ENCODE measurements around the gene ZNF236. TPM values are rescaled to one million over a fixed set of nuclear protein-coding genes. Genes with fewer than 3 reads are reported as not detected.

ZNF236 gene
- total and polyA plus RNA-seq, 2 of the 8 experiments (the other 6 are each of a cell fraction or from before 2014, with no cell fraction given), result 6.7 to 14.5 TPM

- peaks cover 2 to 3% of the 10 kb centered on the region in 2 experiments for H4K20me1 ChIP-seq (replicated peaks in 1 of 2; ENCODE audit: control insufficient read depth in 1 of 2, insufficient read depth in 2 of 2, low read length in 2 of 2)
- no peak overlapping the region for H3K23ac ChIP-seq (ENCODE audit: insufficient read length)
- no peak overlapping the region for H2BK5ac ChIP-seq (ENCODE audit: low read depth, low read length)
- peak overlapping the region; percentile 63; the same call in 1 of the 2 replicates for H2BK15ac ChIP-seq (ENCODE audit: low read length)
- no peak overlapping the region for H3K4ac ChIP-seq (replicated peaks; ENCODE audit: insufficient read length, low read depth, low read length)
- H3K4me2 ChIP-seq (ENCODE audit: insufficient read depth in 1 of 2, low read depth in 2 of 2, low read length in 2 of 2), result no peak overlapping the region
- no peak overlapping the region for H2BK120ac ChIP-seq (replicated peaks; ENCODE audit: low read depth, low read length)
- H3K56ac ChIP-seq (replicated peaks; ENCODE audit: insufficient read length, low read depth, low read length), result no peak overlapping the region
- no peak overlapping the region for H2AFZ ChIP-seq (ENCODE audit: low read length)
- FAIRE-seq (no peak), DNase-seq (ENCODE audit: low read depth in 1 of 2, low spot score in 2 of 2) (no peak)
- 0 out of 2 replicates have a peak overlapping the region, but pooled peaks have one; percentile 1 for H4K8ac ChIP-seq (ENCODE audit: extremely low read depth, insufficient read depth, low read length)
- H3K27me3 ChIP-seq (replicated peaks in 1 of 4; ENCODE audit: control insufficient read depth in 3 of 4, extremely low read depth in 1 of 4, insufficient read depth in 3 of 4, low read length in 3 of 4), result no peaks in the 10 kb centered on the region
- peaks cover 0 to 8% (median 3%) of the 10 kb centered on the region in 4 experiments; a peak in 4 of 8 replicates for H3K36me3 ChIP-seq (ENCODE audit: control insufficient read depth in 2 of 4, insufficient read depth in 4 of 4, low read length in 3 of 4)
- H4K91ac ChIP-seq (replicated peaks; ENCODE audit: insufficient read length, low read length), result no peak overlapping the region
- no peak overlapping the region for H2AK5ac ChIP-seq (ENCODE audit: low read depth, low read length)
- no peak overlapping the region for H2BK20ac ChIP-seq (ENCODE audit: low read length)
- WGBS, 2 experiments (ENCODE audit: extremely low coverage in 1 of 2, insufficient coverage in 1 of 2, insufficient read length in 1 of 2, insufficient replicate concordance in 2 of 2, low coverage in 1 of 2, low lambda C conversion rate in 2 of 2, missing lambda C conversion rate in 1 of 2), result 95% methylated on average over 16 of the region's 16 CpGs; no CpG with 5 or more reads in 1 of the 2 experiments
- no peaks in the 10 kb centered on the region for H3K79me1 ChIP-seq (ENCODE audit: low read depth, low read length)
- H3K79me2 ChIP-seq (ENCODE audit: control insufficient read depth in 1 of 2, insufficient read depth in 2 of 2, low read length in 2 of 2), result no peaks in the 10 kb centered on the region
- H3K9ac ChIP-seq (replicated peaks in 1 of 4; ENCODE audit: extremely low read depth in 1 of 4, low read depth in 3 of 4, low read length in 3 of 4), result no peak overlapping the region
- H3K23me2 ChIP-seq (ENCODE audit: low read depth, low read length), result no peaks in the 10 kb centered on the region
- H2BK12ac ChIP-seq (ENCODE audit: low read depth, low read length), result no peak overlapping the region
- H3K4me3 ChIP-seq (ENCODE audit: extremely low read depth in 1 of 4, insufficient read depth in 2 of 4, low read depth in 3 of 4, low read length in 4 of 4), result no peak overlapping the region
- POLR2A ChIA-PET (ENCODE audit: partially characterized antibody), result no interaction called here
- CTCF ChIA-PET (ENCODE audit: partially characterized antibody), result interaction anchor here (0.7 to 12.3 kb wide), 9 partner anchors 8 to 683 kb away, joined by 3 to 188 read pairs (median 4); no protein-coding TSS in a partner anchor
- H3K4me1 ChIP-seq (replicated peaks in 1 of 4; ENCODE audit: control insufficient read depth in 3 of 4, insufficient read depth in 4 of 4, low read length in 3 of 4), result peaks cover 0 to 4% (median 1%) of the 10 kb centered on the region in 4 experiments; a peak in 4 of 7 replicates
- H3K14ac ChIP-seq (ENCODE audit: insufficient read length), result no peak overlapping the region
- H3K27ac ChIP-seq (ENCODE audit: low read depth, low read length), result no peak overlapping the region
- H3K9me3 ChIP-seq (ENCODE audit: insufficient read depth in 2 of 2, low read depth in 1 of 2, low read length in 1 of 2), result no peaks in the 10 kb centered on the region
- H3K18ac ChIP-seq (ENCODE audit: extremely low read depth, low read length), result no peak overlapping the region
- H4K5ac ChIP-seq (ENCODE audit: insufficient read length, low read depth, low read length), result no peak overlapping the region
- no peak for TF ChIP-seq ZNF274 (IDR thresholded peaks at IDR 0.05; ENCODE audit: borderline replicate concordance, extremely low read depth, low read length)
- peak; percentile 37 to 41 (median 39) for TF ChIP-seq CTCF (IDR thresholded peaks at IDR 0.05; ENCODE audit: control extremely low read depth in 1 of 3, insufficient read depth in 1 of 3, low read depth in 1 of 3, low read length in 3 of 3)
- no peak for TF ChIP-seq BACH1 (IDR thresholded peaks at IDR 0.05; ENCODE audit: low read length)
- no peak for TF ChIP-seq POLR2A (IDR thresholded peaks at IDR 0.05; ENCODE audit: control extremely low read depth in 1 of 2, low read depth in 2 of 2, low read length in 2 of 2)
- TF ChIP-seq SUZ12 (IDR thresholded peaks at IDR 0.05; ENCODE audit: low read length), result no peak
- TF ChIP-seq RAD21 (IDR thresholded peaks at IDR 0.05 in 1 of 2, conservative IDR thresholded peaks at IDR 0.05 in 1 of 2; ENCODE audit: low read depth in 2 of 2, low read length in 2 of 2), result peak; percentile 59 to 73
- TF ChIP-seq CBX8 (IDR thresholded peaks at IDR 0.05; ENCODE audit: borderline replicate concordance, low read depth, low read length), result no peak
- TF ChIP-seq SIX5 (IDR thresholded peaks at IDR 0.05; ENCODE audit: low read depth, low read length), result no peak
- TF ChIP-seq PHF8 (conservative IDR thresholded peaks at IDR 0.05; ENCODE audit: low read depth, low read length), result no peak
- TF ChIP-seq, protein P1, sequence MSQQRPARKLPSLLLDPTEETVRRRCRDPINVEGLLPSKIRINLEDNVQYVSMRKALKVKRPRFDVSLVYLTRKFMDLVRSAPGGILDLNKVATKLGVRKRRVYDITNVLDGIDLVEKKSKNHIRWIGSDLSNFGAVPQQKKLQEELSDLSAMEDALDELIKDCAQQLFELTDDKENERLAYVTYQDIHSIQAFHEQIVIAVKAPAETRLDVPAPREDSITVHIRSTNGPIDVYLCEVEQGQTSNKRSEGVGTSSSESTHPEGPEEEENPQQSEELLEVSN (IDR thresholded peaks at IDR 0.05), result no peak
These were observed 138.2 kb downstream of the ZNF236 start for GRCh38 chr18:76960528-76961035.

Measured in H1 (cell line).